H1 (cell line): ENCODE measurements around the gene LPP. TPM values are rescaled to one million over a fixed set of nuclear protein-coding genes. Genes with fewer than 3 reads are reported as not detected.

Experiments
- ASH2L ChIP-seq: fragments of 200-600, 300-600 bp; sonication (generic); IDR thresholded peaks from one replicate; pipeline ENCODE4 v1.7.1; 2017; ENCODE audit warnings: low read length
- GABPA ChIP-seq: IDR thresholded peaks from 2 replicates; pipeline ENCODE4 v1.6.1; 2011; ENCODE audit warnings: mild to moderate bottlenecking, low read length, moderate library complexity, borderline replicate concordance; ENCODE audit not compliant: insufficient read depth
- polyA plus RNA-seq, 7 experiments: library from polyadenylated mRNA; depleted of rRNA in 3 of 7; stranded (reverse) in 5 of 7; unstranded in 2 of 7; fragments of >200 nt in 5 of 7; fragments of 200-250 nt in 2 of 7; gene quantifications; 1 replicate in 5 of 7; 2 replicates in 1 of 7; 4 replicates in 1 of 7; pipeline versions ENCODE4 v1.2.1 to v1.2.3, GENCODE V29; 2011 to 2013; ENCODE audit warnings: missing spikeins in 2 of 7, mixed read lengths in 2 of 7
- total RNA-seq: library from RNA; stranded (reverse); fragmentation: NEBNext Ultra II Directional; extraction: Animal tissue kit (Norgen Biotek cat#: 25700); gene quantifications from 2 replicates; pipeline ENCODE4 v1.2.1, GENCODE V29; 2021

Gene LPP
- total and polyA plus RNA-seq, 2 of the 8 experiments (the other 6 are each of a cell fraction or from before 2014, with no cell fraction given), result 10.0 to 53.3 TPM

DNA sequence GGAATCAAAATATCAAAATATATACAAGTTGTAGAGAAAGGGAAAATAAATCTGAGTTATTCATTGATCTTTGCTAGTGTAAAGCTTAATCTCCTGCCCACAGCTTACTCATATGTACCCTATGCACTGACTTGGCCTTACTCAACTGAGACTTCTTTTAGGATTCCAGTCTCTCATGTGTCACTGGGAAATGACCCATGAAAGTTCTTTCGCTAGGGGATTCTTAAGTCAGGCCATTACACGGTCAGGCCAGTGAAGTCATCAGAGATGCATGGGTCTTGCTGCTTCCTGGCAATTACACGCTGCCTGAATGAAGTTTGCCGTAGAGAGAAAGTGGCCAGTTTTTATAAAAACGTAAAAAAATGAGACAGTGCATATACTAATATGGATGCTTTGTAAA lies 20.7 kb upstream of the LPP start (continued):
- TF ChIP-seq ASH2L (no peak), GABPA (no peak)
